Measurements from ENCODE around the gene PEX26. TPM values are rescaled to one million over a fixed set of nuclear protein-coding genes. Genes with fewer than 3 reads are reported as not detected.

PEX26 gene
- total RNA-seq, 1 donor from 2014 or later: 49.8 TPM

DNA sequence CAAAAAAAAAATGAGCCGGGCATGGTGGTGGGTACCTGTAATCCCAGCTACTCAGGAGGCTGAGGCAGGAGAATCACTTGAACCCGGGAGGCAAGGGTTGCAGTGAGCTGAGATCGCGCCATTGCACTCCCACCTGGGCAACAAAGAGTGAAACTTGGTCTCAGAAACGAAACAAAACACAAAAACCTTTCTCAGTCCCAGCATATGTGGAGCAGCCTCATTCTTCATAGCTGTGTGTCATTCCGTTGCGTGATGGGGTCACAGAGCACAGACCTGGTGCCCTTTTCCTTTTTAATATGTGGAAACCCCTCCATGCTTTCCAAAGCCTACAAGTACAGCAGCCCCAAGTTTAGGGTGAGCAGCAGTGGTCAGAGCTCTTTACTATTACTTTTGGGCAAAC is 13.7 kb downstream of the PEX26 start:
- TF ChIP-seq, protein P1, sequence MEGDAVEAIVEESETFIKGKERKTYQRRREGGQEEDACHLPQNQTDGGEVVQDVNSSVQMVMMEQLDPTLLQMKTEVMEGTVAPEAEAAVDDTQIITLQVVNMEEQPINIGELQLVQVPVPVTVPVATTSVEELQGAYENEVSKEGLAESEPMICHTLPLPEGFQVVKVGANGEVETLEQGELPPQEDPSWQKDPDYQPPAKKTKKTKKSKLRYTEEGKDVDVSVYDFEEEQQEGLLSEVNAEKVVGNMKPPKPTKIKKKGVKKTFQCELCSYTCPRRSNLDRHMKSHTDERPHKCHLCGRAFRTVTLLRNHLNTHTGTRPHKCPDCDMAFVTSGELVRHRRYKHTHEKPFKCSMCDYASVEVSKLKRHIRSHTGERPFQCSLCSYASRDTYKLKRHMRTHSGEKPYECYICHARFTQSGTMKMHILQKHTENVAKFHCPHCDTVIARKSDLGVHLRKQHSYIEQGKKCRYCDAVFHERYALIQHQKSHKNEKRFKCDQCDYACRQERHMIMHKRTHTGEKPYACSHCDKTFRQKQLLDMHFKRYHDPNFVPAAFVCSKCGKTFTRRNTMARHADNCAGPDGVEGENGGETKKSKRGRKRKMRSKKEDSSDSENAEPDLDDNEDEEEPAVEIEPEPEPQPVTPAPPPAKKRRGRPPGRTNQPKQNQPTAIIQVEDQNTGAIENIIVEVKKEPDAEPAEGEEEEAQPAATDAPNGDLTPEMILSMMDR (IDR thresholded peaks at IDR 0.05; ENCODE audit: partially characterized antibody, unreplicated experiment): no peak
- Mint-ChIP-seq H3K4me3 (ENCODE audit: unreplicated experiment) (no peak overlapping the region), H3K27ac (ENCODE audit: unreplicated experiment) (no peak overlapping the region), H3K9me3 (ENCODE audit: unreplicated experiment) (peaks cover 4% of the 10 kb centered on the region), H3K36me3 (ENCODE audit: unreplicated experiment) (no peaks in the 10 kb centered on the region), H3K27me3 (ENCODE audit: unreplicated experiment) (peaks cover 3% of the 10 kb centered on the region), H3K4me1 (ENCODE audit: low read depth, unreplicated experiment) (no peaks in the 10 kb centered on the region)
- DNase-seq: no peak

DNA sequence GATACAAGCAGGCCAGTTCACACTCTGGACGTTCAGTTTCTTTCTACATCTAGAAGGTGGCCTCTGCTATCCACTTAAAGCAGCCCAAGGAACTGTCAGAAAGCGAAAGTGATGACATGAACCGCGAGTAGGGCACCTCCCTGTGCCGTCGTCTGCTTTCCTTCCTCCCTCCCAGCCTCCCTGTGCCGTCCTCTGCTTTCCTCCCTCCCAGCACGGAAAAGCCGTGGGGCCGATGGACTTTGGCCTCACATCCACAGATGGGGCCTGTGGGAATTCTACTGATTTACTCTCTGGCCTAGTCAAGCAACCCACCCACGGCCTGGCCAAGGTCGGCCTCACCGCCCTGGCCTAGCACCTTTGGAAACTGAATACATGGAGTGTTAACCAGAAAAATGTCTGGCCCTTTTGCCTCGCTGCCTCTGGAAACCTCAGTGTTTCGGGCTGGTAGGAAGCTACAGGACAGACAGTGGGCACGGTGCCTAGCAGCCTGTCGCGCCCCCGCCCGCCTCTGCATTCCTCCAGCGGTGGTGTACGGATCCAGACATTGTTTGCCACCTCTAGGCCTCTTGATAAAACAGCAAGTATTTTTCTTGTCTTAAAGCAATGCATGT is 14.2 kb downstream of the PEX26 start:
- TF ChIP-seq, protein P1 (IDR thresholded peaks at IDR 0.05; ENCODE audit: partially characterized antibody, unreplicated experiment): no peak
- no peak for DNase-seq
- Mint-ChIP-seq H3K9me3 (ENCODE audit: unreplicated experiment) (peaks cover 4% of the 10 kb centered on the region), H3K27me3 (ENCODE audit: unreplicated experiment) (peaks cover 3% of the 10 kb centered on the region), H3K4me1 (ENCODE audit: low read depth, unreplicated experiment) (no peaks in the 10 kb centered on the region), H3K4me3 (ENCODE audit: unreplicated experiment) (no peak overlapping the region), H3K27ac (ENCODE audit: unreplicated experiment) (no peak overlapping the region), H3K36me3 (ENCODE audit: unreplicated experiment) (peaks cover 4% of the 10 kb centered on the region)

DNA sequence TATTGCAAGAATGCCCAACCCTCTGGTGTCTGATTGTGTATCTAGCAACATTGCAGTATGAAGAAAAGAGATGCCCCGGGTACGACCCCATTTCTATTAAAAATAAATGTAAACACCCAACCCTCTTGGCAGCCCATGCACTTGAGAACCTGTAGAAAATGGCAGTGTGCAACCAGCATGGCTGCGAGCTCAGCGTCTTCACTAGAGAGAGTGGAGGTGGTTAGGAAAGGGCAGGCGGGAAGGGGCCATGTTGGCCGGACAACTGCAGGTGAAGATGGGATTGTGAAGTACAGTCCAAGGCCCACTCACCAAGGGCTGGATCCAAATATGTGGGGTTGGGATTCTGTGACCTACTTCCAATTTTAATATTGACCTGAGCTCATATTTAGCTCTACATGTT is 15.9 kb downstream of the PEX26 start:
- Mint-ChIP-seq H3K36me3 (ENCODE audit: unreplicated experiment) (peaks cover 4% of the 10 kb centered on the region), H3K27ac (ENCODE audit: unreplicated experiment) (no peak overlapping the region), H3K4me3 (ENCODE audit: unreplicated experiment) (no peak overlapping the region), H3K9me3 (ENCODE audit: unreplicated experiment) (peaks cover 4% of the 10 kb centered on the region), H3K27me3 (ENCODE audit: unreplicated experiment) (peaks cover 3% of the 10 kb centered on the region), H3K4me1 (ENCODE audit: low read depth, unreplicated experiment) (no peaks in the 10 kb centered on the region)
- no peak for DNase-seq
- TF ChIP-seq, protein P1 (IDR thresholded peaks at IDR 0.05; ENCODE audit: partially characterized antibody, unreplicated experiment): no peak

DNA sequence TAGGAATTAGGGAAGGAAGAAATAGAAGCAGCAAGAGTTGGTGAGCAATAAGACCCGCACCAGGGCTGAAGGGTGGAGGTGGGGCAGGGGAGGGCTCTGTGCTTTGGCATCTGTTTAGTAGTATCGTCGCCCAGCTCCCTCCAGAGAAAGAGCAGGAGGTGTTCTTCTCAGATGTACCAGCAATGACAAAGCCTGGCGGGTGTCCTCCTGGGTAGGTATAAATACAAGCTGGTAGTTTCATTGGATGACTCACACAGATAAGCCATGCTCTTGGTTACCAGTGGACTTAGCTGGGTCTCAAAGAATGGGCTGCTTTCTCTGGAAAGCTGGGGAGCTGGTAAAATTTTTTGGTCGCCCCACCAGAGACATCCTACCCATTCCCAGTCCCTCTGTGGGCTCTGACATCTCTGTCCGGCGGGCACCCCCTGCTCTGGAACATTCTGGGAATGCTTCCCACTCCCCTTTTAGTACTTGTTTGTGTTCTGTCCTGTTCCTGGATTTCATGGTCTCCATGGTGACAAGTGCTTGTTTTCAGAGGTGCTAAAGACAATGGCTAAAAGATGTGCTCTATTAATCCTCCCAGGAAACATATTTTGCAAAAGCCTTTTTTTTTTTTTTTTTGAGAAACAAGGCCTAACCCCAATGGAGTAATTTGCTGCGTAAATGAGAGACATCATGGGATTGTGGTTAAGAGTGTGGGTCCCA is 17.5 kb downstream of the PEX26 start:
- DNase-seq: no peak
- H3K9me3 Mint-ChIP-seq (ENCODE audit: unreplicated experiment): peaks cover 4% of the 10 kb centered on the region
- H3K36me3 Mint-ChIP-seq (ENCODE audit: unreplicated experiment): peaks cover 4% of the 10 kb centered on the region
- H3K27me3 Mint-ChIP-seq (ENCODE audit: unreplicated experiment): peaks cover 3% of the 10 kb centered on the region
- no peak overlapping the region for H3K27ac Mint-ChIP-seq (ENCODE audit: unreplicated experiment)
- H3K4me3 Mint-ChIP-seq (ENCODE audit: unreplicated experiment): no peak overlapping the region
- H3K4me1 Mint-ChIP-seq (ENCODE audit: low read depth, unreplicated experiment): no peaks in the 10 kb centered on the region
- TF ChIP-seq, protein P1 (IDR thresholded peaks at IDR 0.05; ENCODE audit: partially characterized antibody, unreplicated experiment): no peak

DNA sequence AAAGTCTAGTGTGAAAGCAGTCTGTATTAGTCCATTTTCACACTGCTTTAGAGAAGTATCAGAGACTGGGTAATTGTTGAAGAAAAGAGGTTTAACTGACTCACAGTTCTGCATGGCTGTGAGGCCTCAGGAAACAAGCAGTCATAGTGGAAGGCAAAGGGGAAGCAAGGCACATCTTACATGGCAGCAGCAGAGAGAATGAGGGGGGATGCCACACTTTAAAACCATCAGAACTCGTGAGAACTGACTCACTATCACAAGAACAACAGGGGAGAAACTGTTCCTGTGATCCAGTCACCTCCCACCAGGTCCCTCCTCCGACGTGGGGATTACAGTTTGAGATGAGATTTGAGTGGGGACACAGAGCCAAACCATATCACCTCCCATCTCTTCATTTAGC is 19.0 kb downstream of the PEX26 start:
- Mint-ChIP-seq H3K27me3 (ENCODE audit: unreplicated experiment) (peaks cover 3% of the 10 kb centered on the region), H3K27ac (ENCODE audit: unreplicated experiment) (no peak overlapping the region), H3K4me3 (ENCODE audit: unreplicated experiment) (no peak overlapping the region), H3K9me3 (ENCODE audit: unreplicated experiment) (peaks cover 4% of the 10 kb centered on the region), H3K4me1 (ENCODE audit: low read depth, unreplicated experiment) (no peaks in the 10 kb centered on the region), H3K36me3 (ENCODE audit: unreplicated experiment) (peaks cover 4% of the 10 kb centered on the region)
- TF ChIP-seq, protein P1 (IDR thresholded peaks at IDR 0.05; ENCODE audit: partially characterized antibody, unreplicated experiment): no peak
- DNase-seq: no peak

Data from glutamatergic neuron (in vitro differentiated cells).